ENCODE data around the gene SRGAP1. TPM values are rescaled to one million over a fixed set of nuclear protein-coding genes. Genes with fewer than 3 reads are reported as not detected.
"Not testable (repeated sequence)": the region's sequence is repeated elsewhere in the genome, so short reads cannot be mapped to it uniquely, and the experiment has no call there.

SRGAP1 gene
- total and polyA plus RNA-seq, 2 of the 13 experiments (the other 11 are each of a cell fraction or from before 2014, with no cell fraction given): 1.6 to 3.4 TPM

GRCh38 chr12:64160021-64160710, 315.7 kb downstream of the SRGAP1 start (continued):
- TF ChIP-seq SNAPC4 (CRISPR knock-in tag; IDR thresholded peaks at IDR 0.05) (no peak), THYN1 (CRISPR knock-in tag; IDR thresholded peaks at IDR 0.05; ENCODE audit: borderline replicate concordance, low read depth) (no peak)

- H3K27me3 ChIP-seq (ENCODE audit: control insufficient read depth in 1 of 2, insufficient read depth in 2 of 2, low read length in 2 of 2): no peaks in the 10 kb centered on the region
- TF ChIP-seq POLR2A (IDR thresholded peaks at IDR 0.05; ENCODE audit: insufficient read depth in 1 of 2, low read depth in 2 of 2, low read length in 2 of 2) (no peak), KAT8 (CRISPR knock-in tag; IDR thresholded peaks at IDR 0.05) (no peak), ZFP90 (CRISPR knock-in tag; IDR thresholded peaks at IDR 0.05; ENCODE audit: borderline replicate concordance) (no peak), NFYB (CRISPR knock-in tag; IDR thresholded peaks at IDR 0.05) (no peak), ZGPAT (CRISPR knock-in tag; IDR thresholded peaks at IDR 0.05) (no peak), TRIM24 (CRISPR knock-in tag; IDR thresholded peaks at IDR 0.05) (no peak)
- no peak for FAIRE-seq
- no peak overlapping the region for H3K4me2 ChIP-seq (ENCODE audit: low read depth, low read length)
- H2AFZ ChIP-seq (ENCODE audit: low read length): no peak overlapping the region
- no peak overlapping the region for H3K4me3 ChIP-seq (replicated peaks in 1 of 3; ENCODE audit: insufficient read depth in 1 of 3, low read depth in 2 of 3, low read length in 3 of 3)
- H3K27ac ChIP-seq (ENCODE audit: extremely low read length, insufficient read depth, low read length): no peak overlapping the region
- no peaks in the 10 kb centered on the region for H3K4me1 ChIP-seq (ENCODE audit: insufficient read depth, low read length)
- ATAC-seq: no peak
- H4K20me1 ChIP-seq (ENCODE audit: insufficient read depth, low read length): no peaks in the 10 kb centered on the region
- no peaks in the 10 kb centered on the region for H3K36me3 ChIP-seq (replicated peaks in 1 of 2; ENCODE audit: control insufficient read depth in 1 of 2, insufficient read depth in 2 of 2, low read length in 2 of 2)
- in situ Hi-C loops (cut with HindIII; ENCODE audit: extremely low pct_ligation_motif_present, low pct_unique_long_range_greater_than_20kb): no loop called here
- 11% methylated on average over 2 of the region's 2 CpGs for WGBS (ENCODE audit: low lambda C conversion rate)
- intact Hi-C loops (cut with micrococcal nuclease; ENCODE audit: unreplicated experiment): no loop called here
- no peak for DNase-seq (ENCODE audit: low spot score)
- H3K79me2 ChIP-seq (ENCODE audit: insufficient read depth, low read length): no peaks in the 10 kb centered on the region
- H3K9ac ChIP-seq (ENCODE audit: insufficient read depth, low read depth, low read length): no peak overlapping the region
- no peaks in the 10 kb centered on the region for H3K9me3 ChIP-seq (ENCODE audit: low read length)
- BruUV-seq (replicated peaks): no TSS peak
- ChIA-PET CTCF (ENCODE audit: low intra/inter-chr PET ratio, low total read pairs) (no interaction called here), POLR2A (no interaction called here)
Measured at GRCh38 chr12:64160711-64161060, 316.2 kb downstream of the SRGAP1 start.

- H3K36me3 ChIP-seq (replicated peaks in 1 of 2; ENCODE audit: control insufficient read depth in 1 of 2, insufficient read depth in 2 of 2, low read length in 2 of 2); H3K9ac ChIP-seq (ENCODE audit: insufficient read depth, low read depth, low read length); DNase-seq (ENCODE audit: low spot score); H3K9me3 ChIP-seq (ENCODE audit: low read length); H4K20me1 ChIP-seq (ENCODE audit: insufficient read depth, low read length); intact Hi-C loops (cut with micrococcal nuclease; ENCODE audit: unreplicated experiment); FAIRE-seq; POLR2A ChIA-PET; ATAC-seq; in situ Hi-C loops (cut with HindIII; ENCODE audit: extremely low pct_ligation_motif_present, low pct_unique_long_range_greater_than_20kb); H3K27me3 ChIP-seq (ENCODE audit: control insufficient read depth in 1 of 2, insufficient read depth in 2 of 2, low read length in 2 of 2); H3K4me2 ChIP-seq (ENCODE audit: low read depth, low read length); BruUV-seq (replicated peaks); CTCF ChIA-PET (ENCODE audit: low intra/inter-chr PET ratio, low total read pairs); H2AFZ ChIP-seq (ENCODE audit: low read length); H3K27ac ChIP-seq (ENCODE audit: extremely low read length, insufficient read depth, low read length); H3K4me1 ChIP-seq (ENCODE audit: insufficient read depth, low read length); H3K4me3 ChIP-seq (replicated peaks in 1 of 3; ENCODE audit: insufficient read depth in 1 of 3, low read depth in 2 of 3, low read length in 3 of 3); H3K79me2 ChIP-seq (ENCODE audit: insufficient read depth, low read length): not testable (repeated sequence)
- WGBS (ENCODE audit: low lambda C conversion rate): 5% methylated on average over 3 of the region's 3 CpGs
Measured at GRCh38 chr12:64166606-64167005, 322.1 kb downstream of the SRGAP1 start.
